IMR-90 (cell line): ENCODE results near the gene MRPL34.
"Not testable (repeated sequence)": the region's sequence is repeated elsewhere in the genome, so short reads cannot be mapped to it uniquely, and the experiment has no call there.

Source experiments
- BHLHE40 ChIP-seq: fragments of 150-350 bp; IDR thresholded peaks from 2 replicates; pipeline ENCODE4 v1.6.1; 2016; ENCODE audit warnings: mild to moderate bottlenecking, low read depth, low read length
- CEBPB ChIP-seq: IDR thresholded peaks from 2 replicates; pipeline ENCODE4 v1.6.1; 2012; ENCODE audit warnings: low read depth, low read length, improper control_type of control experiment
- FOS ChIP-seq: fragments of 150-350 bp; IDR thresholded peaks from 2 replicates; pipeline ENCODE4 v1.6.1; 2016; ENCODE audit warnings: low read depth, low read length
- MAZ ChIP-seq: IDR thresholded peaks from 2 replicates; pipeline ENCODE4 v1.6.1; 2012; ENCODE audit warnings: low read depth, mild to moderate bottlenecking, low read length, improper control_type of control experiment, moderate library complexity, borderline replicate concordance
- NFE2L2 ChIP-seq: fragments of 150-350 bp; IDR thresholded peaks from 2 replicates; pipeline ENCODE4 v1.6.1; 2016; ENCODE audit warnings: low read depth, mild to moderate bottlenecking, low read length
- POLR2A ChIP-seq: IDR thresholded peaks from 2 replicates; pipeline ENCODE4 v1.6.1; 2012; ENCODE audit warnings: mild to moderate bottlenecking, low read depth, low read length
- RCOR1 ChIP-seq: IDR thresholded peaks from 2 replicates; pipeline ENCODE4 v1.6.1; 2012; ENCODE audit warnings: mild to moderate bottlenecking, low read length, improper control_type of control experiment; ENCODE audit not compliant: insufficient replicate concordance
- SMC3 ChIP-seq: fragments of 150-350 bp; IDR thresholded peaks from 2 replicates; pipeline ENCODE4 v1.6.1; 2016; ENCODE audit warnings: low read depth, mild to moderate bottlenecking, antibody characterized with exemption, low read length, moderate library complexity
- TF ChIP-seq, protein P1 (sequence below): conservative IDR thresholded peaks from 2 replicates; pipeline ENCODE4 v1.5.1; 2012; ENCODE audit warnings: mild to moderate bottlenecking, low read depth, low read length, improper control_type of control experiment

DNA sequence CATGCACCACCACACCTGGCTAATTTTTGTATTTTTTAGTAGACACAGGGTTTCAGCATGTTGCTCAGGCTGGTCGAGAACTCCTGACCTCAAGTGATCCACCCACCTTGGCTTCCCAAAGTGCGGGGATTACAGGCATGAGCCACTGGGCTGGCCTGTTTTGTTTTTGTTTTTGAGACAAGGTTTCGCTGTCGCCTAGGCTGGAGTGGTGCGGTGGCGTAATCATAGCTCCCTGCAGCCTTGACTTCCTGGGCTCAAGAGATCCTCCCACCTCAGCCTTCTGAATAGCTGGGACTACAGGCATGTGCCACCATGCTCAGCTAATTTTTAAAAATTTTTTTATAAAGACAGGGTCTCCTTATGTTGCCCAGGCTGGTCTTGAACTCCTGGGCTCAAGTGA lies 10.1 kb upstream of the MRPL34 start:
- TF ChIP-seq MAZ, BHLHE40, RCOR1, FOS, NFE2L2, SMC3, CEBPB, POLR2A: not testable (repeated sequence)
- TF ChIP-seq, protein P1, sequence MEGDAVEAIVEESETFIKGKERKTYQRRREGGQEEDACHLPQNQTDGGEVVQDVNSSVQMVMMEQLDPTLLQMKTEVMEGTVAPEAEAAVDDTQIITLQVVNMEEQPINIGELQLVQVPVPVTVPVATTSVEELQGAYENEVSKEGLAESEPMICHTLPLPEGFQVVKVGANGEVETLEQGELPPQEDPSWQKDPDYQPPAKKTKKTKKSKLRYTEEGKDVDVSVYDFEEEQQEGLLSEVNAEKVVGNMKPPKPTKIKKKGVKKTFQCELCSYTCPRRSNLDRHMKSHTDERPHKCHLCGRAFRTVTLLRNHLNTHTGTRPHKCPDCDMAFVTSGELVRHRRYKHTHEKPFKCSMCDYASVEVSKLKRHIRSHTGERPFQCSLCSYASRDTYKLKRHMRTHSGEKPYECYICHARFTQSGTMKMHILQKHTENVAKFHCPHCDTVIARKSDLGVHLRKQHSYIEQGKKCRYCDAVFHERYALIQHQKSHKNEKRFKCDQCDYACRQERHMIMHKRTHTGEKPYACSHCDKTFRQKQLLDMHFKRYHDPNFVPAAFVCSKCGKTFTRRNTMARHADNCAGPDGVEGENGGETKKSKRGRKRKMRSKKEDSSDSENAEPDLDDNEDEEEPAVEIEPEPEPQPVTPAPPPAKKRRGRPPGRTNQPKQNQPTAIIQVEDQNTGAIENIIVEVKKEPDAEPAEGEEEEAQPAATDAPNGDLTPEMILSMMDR: not testable (repeated sequence)
